BE2C (cell line): Measurements from ENCODE around the gene SYNE4.
A peak's percentile ranks its signal among the peaks of the same experiment; 100 is the strongest.
"Not testable (repeated sequence)": the region's sequence is repeated elsewhere in the genome, so short reads cannot be mapped to it uniquely, and the experiment has no call there.

Experiments
- DNase-seq: peaks from one replicate; pipeline ENCODE4 v3.0.0-alpha.2; 2020
- H3K27me3 ChIP-seq: fragments of 250-450 bp; sonication (Bioruptor Pico); 2 replicates; pipeline ENCODE4 v1.5.1; 2020; ENCODE audit warnings: mild to moderate bottlenecking
- H3K36me3 ChIP-seq: fragments of 250-450 bp; sonication (Bioruptor Pico); 2 replicates; pipeline ENCODE4 v1.5.1; 2020; ENCODE audit warnings: mild to moderate bottlenecking
- H3K4me1 ChIP-seq: fragments of 250-450 bp; sonication (Bioruptor Pico); 2 replicates; pipeline ENCODE4 v1.5.1; 2020
- H3K4me3 ChIP-seq: 2 replicates; pipeline ENCODE4 v1.5.1; 2011; ENCODE audit warnings: low read depth, low read length
- H3K9me3 ChIP-seq: fragments of 250-450 bp; sonication (Bioruptor Pico); 2 replicates; pipeline ENCODE4 v1.5.1; 2020
- CTCF ChIP-seq: IDR thresholded peaks from 2 replicates; pipeline ENCODE4 v1.5.1; 2012; ENCODE audit warnings: mild to moderate bottlenecking, low read depth, low read length

Gene SYNE4

GRCh38 chr19:35988824-35989223, 19.8 kb downstream of the SYNE4 start:
- no peak for DNase-seq

GRCh38 chr19:35987571-35987896, 21.1 kb downstream of the SYNE4 start:
- Histone ChIP-seq H3K36me3 (no peaks in the 10 kb centered on the region), H3K27me3 (no peaks in the 10 kb centered on the region), H3K4me1 (no peaks in the 10 kb centered on the region), H3K9me3 (no peaks in the 10 kb centered on the region), H3K4me3 (peak overlapping the region; percentile 46)
- no peak for TF ChIP-seq CTCF
- DNase-seq: no peak

More at GRCh38 chr19:35988824-35989223, 19.8 kb downstream of the SYNE4 start:
- no peaks in the 10 kb centered on the region for H3K4me1 ChIP-seq
- no peaks in the 10 kb centered on the region for H3K9me3 ChIP-seq
- no peak overlapping the region for H3K4me3 ChIP-seq
- no peaks in the 10 kb centered on the region for H3K27me3 ChIP-seq
- no peaks in the 10 kb centered on the region for H3K36me3 ChIP-seq
- TF ChIP-seq CTCF: no peak

- Histone ChIP-seq H3K9me3 (no peaks in the 10 kb centered on the region), H3K36me3 (no peaks in the 10 kb centered on the region), H3K4me1 (no peaks in the 10 kb centered on the region), H3K27me3 (no peaks in the 10 kb centered on the region), H3K4me3 (peak overlapping the region; percentile 46)
- DNase-seq: peak; percentile 76
- TF ChIP-seq CTCF: no peak
These were observed 21.7 kb downstream of the SYNE4 start for GRCh38 chr19:35986664-35987570.

GRCh38 chr19:35986111-35986510, 22.5 kb downstream of the SYNE4 start:
- TF ChIP-seq CTCF: no peak
- Histone ChIP-seq H3K4me3 (no peak overlapping the region), H3K4me1 (no peaks in the 10 kb centered on the region), H3K9me3 (no peaks in the 10 kb centered on the region), H3K36me3 (no peaks in the 10 kb centered on the region), H3K27me3 (no peaks in the 10 kb centered on the region)
- DNase-seq: no peak

GRCh38 chr19:35983177-35983576, 25.4 kb downstream of the SYNE4 start:
- H3K36me3 ChIP-seq: no peaks in the 10 kb centered on the region
- H3K27me3 ChIP-seq: no peaks in the 10 kb centered on the region
- TF ChIP-seq CTCF: no peak
- H3K4me1 ChIP-seq: no peaks in the 10 kb centered on the region
- DNase-seq: no peak
- H3K4me3 ChIP-seq: no peak overlapping the region
- H3K9me3 ChIP-seq: no peaks in the 10 kb centered on the region

- not testable (repeated sequence) for H3K4me3 ChIP-seq, H3K4me1 ChIP-seq, DNase-seq, H3K9me3 ChIP-seq, H3K27me3 ChIP-seq, H3K36me3 ChIP-seq
These were observed 27.6 kb downstream of the SYNE4 start for GRCh38 chr19:35980997-35981396.
